Muscle layer of colon (tissue), 2 donors: Measurements from ENCODE around the gene PSMB9.

ENCODE experiments used
- H3K27ac ChIP-seq: one replicate; pipeline ENCODE4 v1.7.0; 2013; ENCODE audit warnings: low read depth, mild to moderate bottlenecking, low read length, moderate library complexity
- H3K27me3 ChIP-seq, 2 donors: one replicate each; pipeline ENCODE4 v1.7.0; 2013; ENCODE audit warnings: low read length in 2 of 2, mild to moderate bottlenecking in 2 of 2; ENCODE audit not compliant: insufficient read depth in 2 of 2, control insufficient read depth in 1 of 2
- H3K36me3 ChIP-seq: one replicate; pipeline ENCODE4 v1.7.0; 2013; ENCODE audit warnings: mild to moderate bottlenecking, low read length; ENCODE audit not compliant: insufficient read depth
- H3K4me1 ChIP-seq: one replicate; pipeline ENCODE4 v1.7.0; 2013; ENCODE audit warnings: mild to moderate bottlenecking, low read length; ENCODE audit not compliant: insufficient read depth
- H3K4me3 ChIP-seq, 2 donors: one replicate each; pipeline ENCODE4 v1.7.0; 2013; ENCODE audit warnings: low read length in 2 of 2, low read depth in 1 of 2, mild to moderate bottlenecking in 1 of 2, moderate library complexity in 1 of 2
- H3K9ac ChIP-seq: one replicate; pipeline ENCODE4 v1.7.0; 2013; ENCODE audit warnings: low read length
- H3K9me3 ChIP-seq: one replicate; pipeline ENCODE4 v1.7.0; 2013; ENCODE audit warnings: mild to moderate bottlenecking, low read length
- donor health status: abdominal sarcoma.
- donor health status: Adenocarcinoma of cecum.

Gene PSMB9

DNA sequence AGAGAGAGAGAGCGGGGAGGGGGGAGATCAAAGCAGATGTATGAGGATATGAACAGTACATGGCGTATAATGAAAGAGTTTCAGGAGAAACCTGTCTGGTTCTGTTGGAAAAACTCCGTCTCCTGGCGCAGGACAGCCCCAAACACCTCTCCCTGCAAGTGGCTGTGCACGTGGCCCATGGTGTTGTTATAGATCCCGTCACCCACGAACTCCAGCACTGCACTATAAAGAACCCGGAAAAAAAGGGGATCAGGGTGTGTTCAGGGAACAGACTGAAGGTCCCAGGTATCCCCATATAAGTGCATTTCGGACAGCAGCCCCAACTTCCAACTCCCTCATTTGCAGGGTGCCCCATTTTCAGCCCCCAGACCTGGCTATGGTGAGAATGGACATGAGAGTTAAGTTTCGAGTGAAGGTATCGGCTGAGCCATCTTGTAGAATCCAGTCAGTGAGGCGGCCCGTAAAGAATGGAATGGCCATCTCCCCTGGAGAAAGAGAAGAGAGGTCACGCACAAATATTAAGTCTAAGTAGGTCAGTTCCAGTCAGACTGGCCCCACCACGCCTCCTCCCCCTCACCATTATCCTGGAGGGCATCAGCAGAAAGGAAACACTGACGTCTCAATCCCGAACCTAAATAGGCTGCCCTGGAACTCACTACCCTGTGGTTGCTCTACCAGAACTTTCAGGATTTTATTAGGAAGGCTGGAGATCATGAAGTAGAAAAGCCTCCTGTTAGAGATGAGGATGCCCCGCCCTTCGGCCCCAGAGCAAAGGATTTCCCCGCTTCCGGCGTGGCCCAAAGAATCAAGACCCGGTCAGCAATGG, 1.8 kb upstream of the PSMB9 start:
- peak overlapping the region; percentile 83 to 97 for H3K4me3 ChIP-seq
- H3K27me3 ChIP-seq = no peaks in the 10 kb centered on the region
- H3K9me3 ChIP-seq = no peaks in the 10 kb centered on the region
- peaks cover 41% of the 10 kb centered on the region for H3K36me3 ChIP-seq
- H3K27ac ChIP-seq = peak overlapping the region; percentile 99
- peak overlapping the region; percentile 95 for H3K9ac ChIP-seq
- peaks cover 31% of the 10 kb centered on the region for H3K4me1 ChIP-seq

DNA sequence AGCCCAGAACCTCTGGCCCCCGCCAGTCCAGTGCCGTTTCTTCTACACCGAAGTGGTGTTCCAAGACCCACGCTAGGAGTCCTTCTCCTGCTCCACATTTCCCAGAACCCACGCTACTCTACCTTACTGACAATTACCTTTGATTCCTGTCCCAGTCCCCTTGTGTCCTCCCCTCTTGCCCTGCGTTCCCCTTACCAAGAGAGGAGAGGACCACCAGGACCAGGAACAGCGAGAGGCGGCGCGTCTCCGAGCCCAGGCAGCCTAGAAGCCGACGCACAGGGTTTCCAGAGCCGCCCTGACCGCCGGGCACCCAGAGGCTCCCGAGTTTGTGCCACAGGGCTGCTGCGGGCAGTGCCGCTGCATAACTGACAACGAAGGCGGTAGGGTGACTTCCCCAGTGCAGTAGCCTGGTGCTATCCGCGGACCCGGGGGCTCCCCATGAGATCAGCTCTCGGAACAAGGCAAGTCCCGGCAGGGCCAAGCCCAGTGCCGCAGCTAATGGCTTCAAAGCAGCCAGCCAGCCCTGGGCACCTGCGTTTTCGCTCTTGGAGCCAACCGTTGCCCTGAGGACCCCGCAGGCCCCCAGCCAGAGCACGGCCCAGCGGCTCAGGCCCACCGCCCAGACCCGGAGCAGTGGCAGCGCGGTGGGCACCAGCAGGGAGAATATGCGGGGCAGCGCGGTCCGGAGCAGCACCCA, 1.0 kb upstream of the PSMB9 start:
- peaks cover 41% of the 10 kb centered on the region for H3K36me3 ChIP-seq
- H3K4me1 ChIP-seq = peaks cover 31% of the 10 kb centered on the region
- H3K9ac ChIP-seq = peak overlapping the region; percentile 95
- peak overlapping the region; percentile 99 for H3K27ac ChIP-seq
- no peaks in the 10 kb centered on the region for H3K27me3 ChIP-seq
- no peaks in the 10 kb centered on the region for H3K9me3 ChIP-seq
- peak overlapping the region; percentile 83 to 97 for H3K4me3 ChIP-seq

DNA sequence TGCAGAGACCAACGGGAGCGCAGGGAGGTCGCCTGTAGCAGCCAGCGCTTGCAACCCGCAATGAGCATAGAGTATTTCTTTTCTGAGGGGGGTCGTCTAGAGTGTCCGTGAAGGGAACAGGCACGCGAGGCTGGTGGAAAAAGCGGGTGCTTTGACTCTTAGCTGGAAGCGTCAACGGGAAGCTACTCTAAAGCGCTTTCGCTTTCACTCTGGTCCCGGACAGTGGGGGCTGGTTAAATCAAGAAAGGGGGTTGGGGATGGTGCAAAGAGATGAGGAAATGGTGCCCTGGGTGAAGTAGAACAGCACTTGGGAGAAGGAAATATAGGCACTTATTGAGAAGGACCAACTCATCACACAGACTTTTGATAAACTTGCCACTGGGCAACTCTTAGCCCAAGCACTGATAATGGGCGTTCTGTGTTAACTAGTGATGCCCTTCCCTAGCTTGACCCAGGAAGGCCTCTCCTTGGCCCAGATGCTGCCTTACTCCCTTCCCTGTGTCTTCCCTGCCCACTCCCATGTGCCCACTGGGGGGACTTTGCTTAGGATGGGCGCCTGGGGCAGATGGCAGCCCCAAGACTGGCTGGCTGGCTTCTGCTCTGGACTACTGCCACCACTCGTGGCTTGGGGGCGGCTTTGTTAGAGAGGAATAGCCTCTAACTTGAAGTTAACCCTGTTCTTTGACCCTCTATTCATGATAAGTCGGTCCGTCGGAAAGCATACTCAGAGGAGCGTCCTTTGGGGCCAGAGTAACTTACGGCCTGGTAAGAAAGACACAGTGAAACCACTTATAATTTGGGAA, 585 bp downstream of the PSMB9 start:
- H3K27ac ChIP-seq = peak overlapping the region; percentile 99
- peak overlapping the region; percentile 95 for H3K9ac ChIP-seq
- peaks cover 31% of the 10 kb centered on the region for H3K4me1 ChIP-seq
- H3K36me3 ChIP-seq = peaks cover 45% of the 10 kb centered on the region
- no peaks in the 10 kb centered on the region for H3K9me3 ChIP-seq
- H3K4me3 ChIP-seq = peak overlapping the region; percentile 83 to 97
- H3K27me3 ChIP-seq = no peaks in the 10 kb centered on the region

DNA sequence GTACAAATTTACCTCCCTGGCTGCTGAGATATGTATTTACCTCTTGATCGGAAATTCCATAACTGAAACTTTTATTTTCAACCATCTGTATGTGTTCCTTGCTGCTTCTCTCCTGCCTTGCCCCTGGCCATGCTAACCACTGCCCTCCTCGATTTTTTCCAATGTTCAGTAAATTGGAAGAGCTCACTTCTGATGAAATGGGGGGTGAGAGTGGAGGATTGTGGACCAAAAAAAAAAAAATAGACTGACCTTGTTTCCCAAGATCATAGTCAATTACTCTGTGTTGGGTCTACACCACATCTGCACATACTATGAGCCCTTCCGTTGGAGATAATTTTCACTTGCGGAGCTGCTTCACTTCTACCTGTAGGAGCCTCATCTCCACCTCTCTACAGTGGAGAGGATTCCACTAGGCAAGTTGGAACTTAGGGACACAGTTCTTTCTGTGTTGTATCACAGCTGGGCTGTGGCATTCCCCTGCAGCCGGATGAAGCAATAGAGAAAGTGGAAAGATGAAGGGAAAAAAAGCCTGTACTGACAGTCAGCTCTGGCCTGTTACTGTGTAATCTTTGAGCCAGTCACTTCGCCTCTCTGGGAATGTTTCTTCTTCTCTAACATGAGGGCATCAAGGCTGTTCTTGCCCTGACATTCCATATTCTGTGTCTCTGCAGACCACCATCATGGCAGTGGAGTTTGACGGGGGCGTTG, 1.6 kb downstream of the PSMB9 start:
- no peaks in the 10 kb centered on the region for H3K9me3 ChIP-seq
- H3K9ac ChIP-seq = no peak overlapping the region
- peak overlapping the region in 1 of 2 donors; percentile 83 for H3K4me3 ChIP-seq
- H3K36me3 ChIP-seq = peaks cover 39% of the 10 kb centered on the region
- H3K4me1 ChIP-seq = peaks cover 31% of the 10 kb centered on the region
- no peak overlapping the region for H3K27ac ChIP-seq
- no peaks in the 10 kb centered on the region for H3K27me3 ChIP-seq

DNA sequence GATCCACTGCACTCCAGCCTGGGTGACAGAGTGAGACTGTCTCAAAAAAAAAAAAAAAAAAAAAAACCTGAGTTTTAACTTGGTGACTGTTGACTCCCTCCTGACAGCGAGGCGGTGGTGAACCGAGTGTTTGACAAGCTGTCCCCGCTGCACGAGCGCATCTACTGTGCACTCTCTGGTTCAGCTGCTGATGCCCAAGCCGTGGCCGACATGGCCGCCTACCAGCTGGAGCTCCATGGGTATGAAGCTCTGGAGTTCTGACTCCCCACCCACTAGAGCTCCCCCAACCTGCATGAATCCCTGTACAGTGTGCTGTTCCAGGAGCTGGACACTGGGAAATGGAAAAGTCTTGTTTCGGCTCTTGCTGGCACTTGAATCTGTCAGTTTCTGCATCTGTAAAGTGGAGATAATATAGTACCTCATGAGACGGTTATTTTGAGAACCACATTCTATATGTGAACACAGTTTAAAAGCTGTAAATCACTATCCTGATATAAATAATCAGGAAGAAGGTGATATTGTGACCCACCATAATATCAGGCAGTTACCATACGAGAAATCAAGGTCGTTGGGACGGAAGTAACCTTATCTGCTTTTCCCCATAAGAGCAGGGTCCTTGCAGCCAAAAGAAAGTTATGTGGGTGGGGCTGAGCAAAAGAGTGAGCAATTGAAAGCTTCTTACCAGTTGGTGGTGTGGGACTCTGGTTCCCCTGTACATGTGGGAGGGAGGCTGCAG, 3.3 kb downstream of the PSMB9 start:
- Histone ChIP-seq H3K36me3 (peaks cover 29% of the 10 kb centered on the region), H3K9me3 (no peaks in the 10 kb centered on the region), H3K4me3 (no peak overlapping the region), H3K27ac (no peak overlapping the region), H3K9ac (no peak overlapping the region), H3K4me1 (peaks cover 14% of the 10 kb centered on the region), H3K27me3 (no peaks in the 10 kb centered on the region)

DNA sequence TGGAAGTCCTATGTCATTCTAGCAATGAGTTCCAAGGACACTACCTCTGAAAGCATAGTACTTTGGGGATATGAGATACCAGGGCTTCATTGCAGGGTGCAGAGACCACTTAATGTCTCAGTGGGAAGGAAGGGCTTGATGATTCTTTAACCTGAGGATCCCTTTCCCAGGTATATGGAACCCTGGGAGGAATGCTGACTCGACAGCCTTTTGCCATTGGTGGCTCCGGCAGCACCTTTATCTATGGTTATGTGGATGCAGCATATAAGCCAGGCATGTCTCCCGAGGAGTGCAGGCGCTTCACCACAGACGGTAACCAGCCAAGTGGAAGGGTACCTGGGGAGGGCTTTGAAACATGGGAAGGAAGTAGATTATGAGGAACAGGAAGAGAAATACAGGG, 4.2 kb downstream of the PSMB9 start:
- no peaks in the 10 kb centered on the region for H3K9me3 ChIP-seq
- no peaks in the 10 kb centered on the region for H3K27me3 ChIP-seq
- H3K27ac ChIP-seq = no peak overlapping the region
- H3K36me3 ChIP-seq = peaks cover 29% of the 10 kb centered on the region
- peaks cover 13% of the 10 kb centered on the region for H3K4me1 ChIP-seq
- no peak overlapping the region for H3K9ac ChIP-seq
- H3K4me3 ChIP-seq = no peak overlapping the region

DNA sequence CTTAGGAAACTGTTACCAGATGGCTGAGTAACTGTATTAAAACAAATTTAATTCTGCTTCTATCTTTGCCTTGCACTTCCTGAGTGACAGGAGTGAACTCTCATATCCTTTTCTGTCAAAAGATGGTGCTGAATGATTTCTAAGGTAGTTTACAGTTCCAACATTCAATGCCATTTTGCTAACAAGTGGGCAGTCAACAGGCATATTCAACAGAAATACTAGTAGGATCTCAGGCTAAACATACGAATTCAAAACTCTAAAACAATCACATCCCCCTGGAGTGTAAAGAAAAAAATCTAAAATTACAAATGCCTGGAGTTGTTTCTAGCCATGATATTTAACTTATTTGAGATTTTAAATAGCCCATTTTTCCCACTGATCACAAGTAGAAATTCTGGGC, 6.7 kb downstream of the PSMB9 start:
- no peak overlapping the region for H3K9ac ChIP-seq
- H3K4me3 ChIP-seq = no peak overlapping the region
- no peak overlapping the region for H3K27ac ChIP-seq
- no peaks in the 10 kb centered on the region for H3K27me3 ChIP-seq
- H3K4me1 ChIP-seq = peaks cover under 1% of the 10 kb centered on the region
- H3K9me3 ChIP-seq = no peaks in the 10 kb centered on the region
- peaks cover 29% of the 10 kb centered on the region for H3K36me3 ChIP-seq

DNA sequence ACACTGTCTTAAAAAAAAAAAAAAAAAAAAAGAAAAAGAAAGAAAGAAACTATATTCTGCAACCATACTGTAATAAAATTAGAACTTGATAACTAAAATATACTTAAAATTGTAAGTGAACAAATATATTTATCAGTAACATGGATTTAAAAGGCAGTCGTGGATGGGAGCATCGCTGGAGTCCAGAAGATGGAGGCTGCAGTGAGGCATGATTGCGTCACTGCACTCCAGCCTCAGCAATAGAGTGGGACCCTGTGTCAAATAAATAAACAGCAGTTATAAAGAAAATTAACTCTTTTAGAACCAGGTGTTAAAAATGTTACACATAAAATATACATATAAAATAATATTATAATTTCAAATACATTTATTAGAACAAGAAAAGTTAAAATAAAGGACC, 8.7 kb downstream of the PSMB9 start:
- H3K4me1 ChIP-seq = no peaks in the 10 kb centered on the region
- H3K9ac ChIP-seq = no peak overlapping the region
- H3K36me3 ChIP-seq = peaks cover 22% of the 10 kb centered on the region
- H3K4me3 ChIP-seq = no peak overlapping the region
- no peak overlapping the region for H3K27ac ChIP-seq
- no peaks in the 10 kb centered on the region for H3K27me3 ChIP-seq
- no peaks in the 10 kb centered on the region for H3K9me3 ChIP-seq

DNA sequence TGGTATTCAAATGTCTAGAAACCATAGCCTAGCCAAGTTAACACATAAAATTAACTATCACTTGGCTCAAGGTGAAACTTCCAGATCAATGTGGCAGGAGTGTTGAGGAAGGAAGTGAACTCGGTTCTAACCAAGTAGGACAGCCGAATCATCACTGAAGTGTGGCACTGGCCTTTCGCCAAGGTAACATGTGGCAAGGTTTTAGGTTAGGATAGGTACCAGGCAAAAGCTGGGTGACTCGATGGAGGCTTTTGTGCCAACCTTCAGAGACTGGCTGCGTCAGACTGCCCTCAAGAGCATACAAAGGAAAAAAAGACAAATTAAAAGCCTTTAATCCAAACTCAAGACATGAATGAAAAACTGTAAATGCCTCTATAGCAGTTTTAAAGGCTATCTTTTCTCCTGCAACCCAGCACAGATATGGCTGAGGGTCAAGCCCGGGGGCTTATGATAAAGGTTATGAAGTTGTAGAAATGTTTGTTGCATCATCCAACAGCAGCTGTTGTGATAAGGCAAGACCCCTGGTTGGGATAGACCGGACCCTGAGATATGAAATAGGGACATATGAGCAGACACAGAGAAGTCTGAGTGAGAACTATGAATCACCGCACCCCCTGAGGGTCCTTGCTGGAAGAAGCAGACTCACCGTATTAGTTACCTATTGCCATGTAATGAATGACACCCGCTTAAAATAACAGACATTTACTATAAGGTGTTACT, 11.9 kb downstream of the PSMB9 start:
- Histone ChIP-seq H3K9ac (no peak overlapping the region), H3K27ac (no peak overlapping the region), H3K36me3 (no peaks in the 10 kb centered on the region), H3K4me3 (no peak overlapping the region), H3K27me3 (no peaks in the 10 kb centered on the region), H3K4me1 (no peaks in the 10 kb centered on the region), H3K9me3 (no peaks in the 10 kb centered on the region)

DNA sequence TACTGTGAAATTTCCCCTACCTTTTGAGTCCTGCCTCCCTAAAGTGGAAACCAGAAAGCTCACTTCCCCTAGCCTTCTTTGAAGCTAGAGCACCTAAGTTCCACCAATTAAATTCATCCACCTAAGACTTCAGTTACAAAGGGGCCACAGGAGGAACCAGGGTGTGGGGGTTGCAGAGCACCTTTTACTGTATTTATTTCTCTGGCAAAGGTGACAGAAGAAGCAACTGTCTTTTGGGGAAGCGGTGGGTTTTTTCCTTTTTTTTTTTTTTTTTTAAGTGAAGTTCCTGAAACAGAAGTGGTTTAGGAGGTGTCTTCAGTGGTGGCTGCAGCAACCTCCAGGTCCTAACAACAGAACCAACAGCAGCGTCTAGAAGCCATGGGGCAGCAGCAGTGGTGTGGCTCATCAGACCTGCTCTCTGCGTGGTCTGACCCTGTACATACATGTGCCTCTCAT, 13.1 kb downstream of the PSMB9 start:
- Histone ChIP-seq H3K36me3 (no peaks in the 10 kb centered on the region), H3K27me3 (no peaks in the 10 kb centered on the region), H3K4me1 (no peaks in the 10 kb centered on the region), H3K9me3 (no peaks in the 10 kb centered on the region), H3K27ac (no peak overlapping the region), H3K9ac (no peak overlapping the region), H3K4me3 (no peak overlapping the region)
